HEK293 (cell line): Measurements from ENCODE around the gene DDX55.

Source experiments
- BCL11A ChIP-seq: fragments of 450-650 bp; formaldehyde crosslinking; IDR thresholded peaks from 2 replicates; pipeline ENCODE4 v1.5.1; 2016; ENCODE audit warnings: low read depth, missing biosample characterization, missing genetic modification characterization
- ZBTB10 ChIP-seq: fragments of 450-650 bp; formaldehyde crosslinking; IDR thresholded peaks from 2 replicates; pipeline ENCODE4 v1.5.1; 2016; ENCODE audit warnings: missing biosample characterization, missing genetic modification characterization
- ZFP3 ChIP-seq: fragments of 450-650 bp; formaldehyde crosslinking; IDR thresholded peaks from 2 replicates; pipeline ENCODE4 v1.5.1; 2016; ENCODE audit warnings: low read depth, missing biosample characterization, missing genetic modification characterization
- ZNF10 ChIP-seq: fragments of 450-650 bp; formaldehyde crosslinking; IDR thresholded peaks from 2 replicates; pipeline ENCODE4 v1.5.1; 2017; ENCODE audit warnings: missing biosample characterization, missing genetic modification characterization
- ZNF146 ChIP-seq: fragments of 450-650 bp; formaldehyde crosslinking; IDR thresholded peaks from 2 replicates; pipeline ENCODE4 v1.5.1; 2016; ENCODE audit warnings: missing biosample characterization, missing genetic modification characterization
- ZNF202 ChIP-seq: fragments of 450-650 bp; formaldehyde crosslinking; IDR thresholded peaks from 2 replicates; pipeline ENCODE4 v1.5.1; 2016; ENCODE audit warnings: missing biosample characterization, missing genetic modification characterization, borderline replicate concordance
- ZNF274 ChIP-seq, 2 experiments: fragments of 200-500 bp in 1 of 2; fragments of 450-650 bp in 1 of 2; sonication (Bioruptor generic) in 1 of 2; formaldehyde crosslinking in 1 of 2; IDR thresholded peaks; 2 replicates each; pipeline versions ENCODE4 v1.5.1 to v1.6.1; 2014 to 2016; ENCODE audit warnings: borderline replicate concordance in 1 of 2, inconsistent platforms in 1 of 2, low read length in 1 of 2, missing biosample characterization in 1 of 2, missing genetic modification characterization in 1 of 2
- ZNF292 ChIP-seq: fragments of 450-650 bp; formaldehyde crosslinking; IDR thresholded peaks from 2 replicates; pipeline ENCODE4 v1.5.1; 2016; ENCODE audit warnings: low read depth, missing biosample characterization, missing genetic modification characterization, borderline replicate concordance
- ZNF48 ChIP-seq: fragments of 450-650 bp; formaldehyde crosslinking; IDR thresholded peaks from 2 replicates; pipeline ENCODE4 v1.5.1; 2016; ENCODE audit warnings: missing biosample characterization, missing genetic modification characterization
- ZNF776 ChIP-seq: fragments of 450-650 bp; formaldehyde crosslinking; IDR thresholded peaks from 2 replicates; pipeline ENCODE4 v1.5.0; 2017; ENCODE audit warnings: missing biosample characterization, missing genetic modification characterization, borderline replicate concordance
- TF ChIP-seq, protein P1 (sequence below): fragments of 450-650 bp; formaldehyde crosslinking; IDR thresholded peaks from 2 replicates; pipeline ENCODE4 v1.5.1; 2016; ENCODE audit warnings: missing biosample characterization, missing genetic modification characterization
- TF ChIP-seq, protein P2 (sequence below): fragments of 450-650 bp; formaldehyde crosslinking; IDR thresholded peaks from 2 replicates; pipeline ENCODE4; 2016; ENCODE audit warnings: missing biosample characterization, missing genetic modification characterization
- TF ChIP-seq, protein P3 (sequence below): fragments of 450-650 bp; formaldehyde crosslinking; IDR thresholded peaks from 2 replicates; pipeline ENCODE4 v1.5.1; 2016; ENCODE audit warnings: missing biosample characterization, missing genetic modification characterization
- TF ChIP-seq, protein P4 (sequence below): fragments of 450-650 bp; formaldehyde crosslinking; IDR thresholded peaks from 2 replicates; pipeline ENCODE4 v1.5.1; 2016; ENCODE audit warnings: missing biosample characterization, missing genetic modification characterization

GRCh38 chr12:123591702-123592481, 10.0 kb upstream of the DDX55 start:
- TF ChIP-seq ZNF146 (no peak), BCL11A (tag by site-specific recombination) (no peak), ZNF10 (tag by site-specific recombination) (no peak), ZFP3 (tag by site-specific recombination) (no peak), ZNF202 (tag by site-specific recombination) (no peak), ZNF274 (IDR thresholded peaks at IDR 0.05; ENCODE audit: low read length) (no peak), ZNF274 (tag by site-specific recombination; IDR thresholded peaks at IDR 0.05; ENCODE audit: borderline replicate concordance) (no peak), ZNF48 (tag by site-specific recombination) (no peak), ZBTB10 (tag by site-specific recombination) (no peak), ZNF776 (tag by site-specific recombination) (no peak), ZNF292 (tag by site-specific recombination) (no peak)
- TF ChIP-seq, protein P1, sequence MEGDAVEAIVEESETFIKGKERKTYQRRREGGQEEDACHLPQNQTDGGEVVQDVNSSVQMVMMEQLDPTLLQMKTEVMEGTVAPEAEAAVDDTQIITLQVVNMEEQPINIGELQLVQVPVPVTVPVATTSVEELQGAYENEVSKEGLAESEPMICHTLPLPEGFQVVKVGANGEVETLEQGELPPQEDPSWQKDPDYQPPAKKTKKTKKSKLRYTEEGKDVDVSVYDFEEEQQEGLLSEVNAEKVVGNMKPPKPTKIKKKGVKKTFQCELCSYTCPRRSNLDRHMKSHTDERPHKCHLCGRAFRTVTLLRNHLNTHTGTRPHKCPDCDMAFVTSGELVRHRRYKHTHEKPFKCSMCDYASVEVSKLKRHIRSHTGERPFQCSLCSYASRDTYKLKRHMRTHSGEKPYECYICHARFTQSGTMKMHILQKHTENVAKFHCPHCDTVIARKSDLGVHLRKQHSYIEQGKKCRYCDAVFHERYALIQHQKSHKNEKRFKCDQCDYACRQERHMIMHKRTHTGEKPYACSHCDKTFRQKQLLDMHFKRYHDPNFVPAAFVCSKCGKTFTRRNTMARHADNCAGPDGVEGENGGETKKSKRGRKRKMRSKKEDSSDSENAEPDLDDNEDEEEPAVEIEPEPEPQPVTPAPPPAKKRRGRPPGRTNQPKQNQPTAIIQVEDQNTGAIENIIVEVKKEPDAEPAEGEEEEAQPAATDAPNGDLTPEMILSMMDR = no peak
- TF ChIP-seq, protein P2, sequence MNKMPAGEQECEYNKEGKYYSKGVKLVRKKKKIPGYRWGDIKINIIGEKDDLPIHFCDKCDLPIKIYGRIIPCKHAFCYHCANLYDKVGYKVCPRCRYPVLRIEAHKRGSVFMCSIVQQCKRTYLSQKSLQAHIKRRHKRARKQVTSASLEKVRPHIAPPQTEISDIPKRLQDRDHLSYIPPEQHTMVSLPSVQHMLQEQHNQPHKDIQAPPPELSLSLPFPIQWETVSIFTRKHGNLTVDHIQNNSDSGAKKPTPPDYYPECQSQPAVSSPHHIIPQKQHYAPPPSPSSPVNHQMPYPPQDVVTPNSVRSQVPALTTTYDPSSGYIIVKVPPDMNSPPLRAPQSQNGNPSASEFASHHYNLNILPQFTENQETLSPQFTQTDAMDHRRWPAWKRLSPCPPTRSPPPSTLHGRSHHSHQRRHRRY (tag by site-specific recombination) = no peak
- TF ChIP-seq, protein P3, sequence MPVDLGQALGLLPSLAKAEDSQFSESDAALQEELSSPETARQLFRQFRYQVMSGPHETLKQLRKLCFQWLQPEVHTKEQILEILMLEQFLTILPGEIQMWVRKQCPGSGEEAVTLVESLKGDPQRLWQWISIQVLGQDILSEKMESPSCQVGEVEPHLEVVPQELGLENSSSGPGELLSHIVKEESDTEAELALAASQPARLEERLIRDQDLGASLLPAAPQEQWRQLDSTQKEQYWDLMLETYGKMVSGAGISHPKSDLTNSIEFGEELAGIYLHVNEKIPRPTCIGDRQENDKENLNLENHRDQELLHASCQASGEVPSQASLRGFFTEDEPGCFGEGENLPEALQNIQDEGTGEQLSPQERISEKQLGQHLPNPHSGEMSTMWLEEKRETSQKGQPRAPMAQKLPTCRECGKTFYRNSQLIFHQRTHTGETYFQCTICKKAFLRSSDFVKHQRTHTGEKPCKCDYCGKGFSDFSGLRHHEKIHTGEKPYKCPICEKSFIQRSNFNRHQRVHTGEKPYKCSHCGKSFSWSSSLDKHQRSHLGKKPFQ (tag by site-specific recombination) = no peak
- TF ChIP-seq, protein P4, sequence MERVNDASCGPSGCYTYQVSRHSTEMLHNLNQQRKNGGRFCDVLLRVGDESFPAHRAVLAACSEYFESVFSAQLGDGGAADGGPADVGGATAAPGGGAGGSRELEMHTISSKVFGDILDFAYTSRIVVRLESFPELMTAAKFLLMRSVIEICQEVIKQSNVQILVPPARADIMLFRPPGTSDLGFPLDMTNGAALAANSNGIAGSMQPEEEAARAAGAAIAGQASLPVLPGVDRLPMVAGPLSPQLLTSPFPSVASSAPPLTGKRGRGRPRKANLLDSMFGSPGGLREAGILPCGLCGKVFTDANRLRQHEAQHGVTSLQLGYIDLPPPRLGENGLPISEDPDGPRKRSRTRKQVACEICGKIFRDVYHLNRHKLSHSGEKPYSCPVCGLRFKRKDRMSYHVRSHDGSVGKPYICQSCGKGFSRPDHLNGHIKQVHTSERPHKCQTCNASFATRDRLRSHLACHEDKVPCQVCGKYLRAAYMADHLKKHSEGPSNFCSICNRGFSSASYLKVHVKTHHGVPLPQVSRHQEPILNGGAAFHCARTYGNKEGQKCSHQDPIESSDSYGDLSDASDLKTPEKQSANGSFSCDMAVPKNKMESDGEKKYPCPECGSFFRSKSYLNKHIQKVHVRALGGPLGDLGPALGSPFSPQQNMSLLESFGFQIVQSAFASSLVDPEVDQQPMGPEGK = no peak
